Endometrial microvascular endothelial cells (primary cell): ENCODE data around the gene LIPG. TPM values are rescaled to one million over a fixed set of nuclear protein-coding genes. Genes with fewer than 3 reads are reported as not detected.

ENCODE experiments used
- in situ Hi-C: cut with HindIII; loops from 2 replicates; pipeline ENCODE4 v1.10.0; 2017; ENCODE audit warnings: low sequenced_read_pairs, low pct_unique_long_range_greater_than_20kb; ENCODE audit errors: inconsistent ontology term
- total RNA-seq: library from RNA; depleted of rRNA; stranded (reverse); fragments of >200 nt; gene quantifications from one replicate; pipeline ENCODE4 v1.2.3, GENCODE V29; 2015; ENCODE audit errors: inconsistent ontology term

Gene LIPG
- total RNA-seq, 1 donor from 2014 or later: 80.7 TPM

DNA sequence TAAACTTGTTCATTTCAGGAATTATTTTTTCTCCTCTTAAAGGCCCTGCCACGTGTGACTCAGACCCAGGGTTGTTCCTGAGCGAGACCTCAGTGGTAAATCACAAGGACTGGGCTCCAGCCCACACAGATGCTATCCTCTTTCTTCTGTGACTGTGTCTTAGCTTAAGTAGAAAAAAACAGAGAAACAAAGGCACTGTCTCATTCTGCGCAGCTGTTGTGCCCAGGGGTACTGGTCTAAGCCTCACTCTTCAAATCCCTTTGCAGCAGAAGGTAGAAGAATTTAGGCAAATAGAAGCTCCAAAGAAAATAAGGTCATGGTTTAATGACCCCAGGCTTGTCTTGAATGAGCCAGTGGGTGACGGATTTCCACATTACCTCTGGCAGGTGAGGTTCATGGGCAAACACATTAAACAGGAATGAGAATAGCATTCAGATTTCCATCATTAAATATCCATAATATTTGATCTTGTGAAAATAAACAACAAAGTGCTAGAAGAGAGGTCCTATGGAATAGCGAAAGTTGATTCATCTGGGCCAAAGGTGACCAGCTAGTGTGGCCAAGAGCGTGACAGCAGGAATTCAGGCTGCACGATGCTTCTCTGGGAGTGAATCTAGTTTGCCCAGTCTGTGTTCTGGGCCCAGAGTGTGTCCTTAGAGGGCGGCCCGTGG, 63.3 kb downstream of the LIPG start:
- in situ Hi-C loops: no loop called here

GRCh38 chr18:49626842-49627467, 65.1 kb downstream of the LIPG start:
- in situ Hi-C loops: no loop called here

DNA sequence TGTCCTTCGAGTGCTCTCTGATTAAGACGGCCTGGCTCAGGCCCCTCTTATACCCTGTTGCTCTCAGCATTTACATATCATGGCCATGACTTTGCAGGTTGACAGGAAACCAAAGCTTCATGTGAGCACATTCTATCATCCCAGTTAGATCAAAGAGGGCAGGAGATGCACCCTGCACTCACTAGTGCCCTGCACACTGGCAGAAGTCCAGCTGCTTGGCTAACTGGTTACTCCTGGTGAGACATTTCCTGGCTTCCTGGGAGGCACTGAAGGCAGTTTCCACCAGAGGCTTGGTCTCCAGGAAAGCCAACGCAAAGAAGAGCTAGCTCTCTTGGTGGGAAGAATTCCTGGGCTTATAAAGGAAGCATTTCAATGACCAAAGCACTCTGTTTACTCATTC, 66.3 kb downstream of the LIPG start:
- in situ Hi-C loops: no loop called here

DNA sequence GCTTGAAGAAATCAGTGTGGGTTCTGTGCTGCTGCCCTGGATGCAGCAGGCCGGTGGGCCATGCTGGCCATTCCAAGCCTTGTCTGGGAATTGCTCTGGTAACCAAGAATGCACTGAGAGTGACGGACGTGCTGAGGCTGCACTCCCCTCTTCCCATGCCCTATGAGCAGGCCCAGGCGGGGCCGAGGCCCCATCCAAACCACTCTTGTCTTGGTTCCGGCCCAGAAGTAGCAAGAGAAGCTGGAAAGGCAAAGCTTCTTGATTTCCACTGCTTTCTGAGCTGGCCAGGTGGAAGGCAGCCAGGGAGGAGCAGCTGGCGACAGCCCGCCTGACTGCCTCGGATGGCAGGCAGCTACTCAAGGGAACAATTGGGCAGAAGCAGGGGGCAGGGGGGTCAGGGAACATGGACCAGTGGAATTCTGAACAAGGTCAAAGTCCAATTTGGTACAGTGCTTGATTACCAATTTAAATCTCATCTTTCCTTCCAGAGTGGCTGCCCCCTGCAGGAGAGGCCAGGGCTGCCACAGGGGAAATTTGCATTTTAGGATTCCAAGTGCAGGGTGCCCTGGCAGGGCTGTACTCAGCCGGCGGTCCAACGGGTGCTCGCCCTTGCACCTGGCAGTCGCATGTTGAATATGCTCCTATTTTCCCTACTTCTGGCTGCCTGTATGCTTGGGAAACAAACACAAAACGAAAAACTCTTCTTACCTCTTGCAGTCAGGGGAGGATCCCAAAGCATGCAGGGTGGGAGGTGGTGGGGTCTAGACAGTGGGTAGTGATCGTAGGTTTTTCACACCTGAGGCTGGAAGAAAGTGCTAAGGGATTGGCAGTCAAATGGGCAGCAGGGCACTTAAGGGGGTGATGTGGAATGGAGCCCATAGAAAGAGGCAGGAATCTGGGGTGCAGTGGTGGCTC, 67.3 kb downstream of the LIPG start:
- in situ Hi-C loops: no loop called here

GRCh38 chr18:49630246-49630699, 68.4 kb downstream of the LIPG start:
- in situ Hi-C loops: no loop called here

- in situ Hi-C loops: no loop called here
Measured at GRCh38 chr18:49631146-49631866, 69.4 kb downstream of the LIPG start.

- in situ Hi-C loops: no loop called here
Measured at GRCh38 chr18:49632588-49632987, 70.7 kb downstream of the LIPG start.

DNA sequence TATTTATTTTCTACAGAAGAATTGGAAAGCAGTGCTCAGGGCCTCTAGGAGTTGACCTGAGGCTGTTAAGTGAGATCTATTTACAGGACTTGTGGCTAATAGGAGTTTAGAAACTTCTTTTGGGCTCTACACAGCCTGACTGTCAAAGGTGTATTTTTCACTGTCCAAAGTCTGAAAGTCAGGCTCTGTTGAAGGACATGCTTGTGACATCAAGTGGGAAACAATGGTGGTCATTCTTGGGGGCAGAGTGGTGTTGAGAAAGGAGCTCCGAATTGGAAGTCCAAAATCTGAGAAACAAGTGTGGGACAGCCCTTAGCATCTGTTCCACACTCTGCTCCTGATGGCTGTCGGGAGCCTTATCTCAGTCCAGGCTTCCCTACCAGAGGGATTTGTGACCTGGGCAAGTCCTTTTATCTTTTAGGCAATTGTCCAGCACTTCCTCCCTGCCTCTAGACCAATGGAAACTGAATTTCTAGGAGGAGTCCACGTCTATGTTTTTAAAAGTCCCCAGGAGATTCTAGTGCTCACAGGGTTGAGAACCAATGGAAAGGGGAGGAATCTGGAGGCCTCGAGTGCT, 76.4 kb downstream of the LIPG start:
- in situ Hi-C loops: no loop called here

DNA sequence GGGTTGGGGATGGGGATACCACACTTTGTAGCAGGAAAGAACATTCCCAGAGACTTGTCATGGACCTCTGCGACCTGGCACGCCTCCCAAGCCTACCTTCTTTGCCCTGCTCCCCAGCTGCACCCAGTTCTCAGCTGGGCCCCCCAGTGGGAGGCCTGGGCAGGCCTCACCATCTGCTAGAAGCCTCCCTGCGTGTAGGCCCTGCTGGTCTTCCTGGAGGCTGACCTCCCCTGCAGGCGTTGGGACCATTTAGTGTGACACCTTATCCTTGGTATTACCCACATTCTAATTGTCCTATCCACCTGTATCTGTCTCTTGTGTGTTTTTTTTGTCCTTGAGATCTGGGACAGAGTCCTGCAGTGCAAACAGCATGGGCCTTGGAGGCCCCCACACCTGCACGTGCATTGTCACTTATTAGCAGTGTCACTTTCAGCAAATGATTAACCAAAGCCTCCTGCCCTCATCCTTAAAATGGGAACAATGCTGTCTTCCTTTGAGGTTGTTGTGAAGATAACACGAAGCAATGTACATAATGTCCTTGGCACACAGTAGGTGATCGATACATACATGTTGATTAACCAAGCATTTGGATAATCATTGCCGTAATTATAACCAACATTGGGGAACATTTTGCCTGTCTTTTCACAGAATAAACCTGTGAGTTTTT, 77.2 kb downstream of the LIPG start:
- in situ Hi-C loops: no loop called here

DNA sequence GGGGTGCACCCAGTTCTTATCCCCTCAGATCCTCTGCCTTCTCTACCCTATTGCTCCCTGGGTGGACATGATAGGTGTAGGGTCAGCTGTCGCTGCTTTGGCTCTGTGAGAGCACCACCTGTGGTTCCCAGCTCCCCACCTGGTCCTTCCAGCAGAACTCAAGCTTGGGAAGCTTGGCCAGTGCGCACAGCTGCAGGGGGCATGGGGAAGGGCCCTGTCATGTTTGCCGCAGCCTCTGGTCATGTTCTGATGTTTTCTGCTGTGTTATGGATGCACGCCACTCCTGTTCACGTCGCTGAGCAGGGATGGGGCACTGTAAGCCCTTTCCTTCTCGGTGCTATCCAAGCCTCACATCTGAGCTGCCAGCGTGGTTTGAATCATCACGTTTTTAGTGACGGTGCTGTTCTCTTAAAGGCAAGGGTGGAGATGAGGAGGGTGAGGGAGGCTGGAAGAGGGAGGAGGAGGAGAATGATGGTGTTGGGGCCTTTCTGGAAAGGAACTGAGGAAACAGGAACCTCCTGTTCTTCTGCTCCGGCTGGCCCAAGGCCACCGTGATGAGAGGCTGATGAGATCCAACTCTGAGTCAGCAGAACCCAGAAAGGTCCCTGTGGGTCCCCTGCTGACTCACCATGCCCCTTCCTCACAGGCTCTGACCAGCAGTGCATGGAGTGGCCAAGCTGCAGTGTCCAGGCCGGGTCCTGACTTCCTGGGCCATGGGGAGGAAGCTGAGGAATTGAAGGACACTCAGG, 78.0 kb downstream of the LIPG start:
- in situ Hi-C loops: no loop called here

DNA sequence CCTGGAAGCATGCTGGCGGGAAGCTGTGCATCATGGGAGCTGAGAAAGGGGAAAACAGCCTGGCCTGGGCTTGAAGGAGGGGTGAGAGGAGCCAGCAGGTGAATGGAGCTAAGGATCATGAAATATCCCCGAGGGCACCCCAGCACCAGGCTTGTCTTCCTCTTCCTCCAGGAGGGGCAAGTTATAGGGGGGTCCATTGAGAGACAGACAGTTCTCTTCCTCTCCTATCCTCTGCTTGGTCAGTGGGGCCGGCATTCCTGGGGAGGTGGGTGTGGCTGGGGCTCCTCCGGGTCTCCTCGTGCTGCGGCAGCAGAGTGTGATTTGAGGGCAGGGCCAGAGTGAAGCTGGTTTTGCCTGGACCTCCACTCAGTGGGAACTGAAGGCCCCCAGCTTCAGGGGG, 78.9 kb downstream of the LIPG start:
- in situ Hi-C loops: no loop called here

GRCh38 chr18:49645196-49645595, 83.3 kb downstream of the LIPG start:
- in situ Hi-C loops: no loop called here

DNA sequence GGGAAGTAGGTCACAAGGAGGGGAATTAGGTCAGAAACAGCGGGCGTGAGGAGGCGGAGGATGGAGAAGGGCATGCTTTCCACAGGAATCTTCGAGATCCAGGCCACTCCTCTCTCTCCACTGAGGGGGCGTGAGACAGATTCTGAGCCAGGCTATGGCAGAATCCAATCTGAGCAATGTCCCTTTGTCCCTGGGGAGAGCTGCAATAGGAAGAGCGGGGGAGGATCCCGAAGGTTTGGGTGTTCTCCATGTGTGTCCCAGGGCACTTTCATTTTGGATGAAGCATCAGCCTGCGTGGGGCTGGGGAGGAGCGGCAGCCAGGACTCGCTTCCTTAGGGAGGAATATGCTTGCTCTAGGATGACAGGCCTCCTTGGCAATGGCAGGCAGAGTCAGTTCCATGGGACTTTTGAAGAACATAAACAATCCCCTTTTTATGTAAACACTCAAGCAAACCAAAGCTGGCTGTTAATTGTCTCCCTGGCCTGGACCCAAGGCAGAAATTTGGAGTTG, 84.0 kb downstream of the LIPG start:
- in situ Hi-C loops: no loop called here

DNA sequence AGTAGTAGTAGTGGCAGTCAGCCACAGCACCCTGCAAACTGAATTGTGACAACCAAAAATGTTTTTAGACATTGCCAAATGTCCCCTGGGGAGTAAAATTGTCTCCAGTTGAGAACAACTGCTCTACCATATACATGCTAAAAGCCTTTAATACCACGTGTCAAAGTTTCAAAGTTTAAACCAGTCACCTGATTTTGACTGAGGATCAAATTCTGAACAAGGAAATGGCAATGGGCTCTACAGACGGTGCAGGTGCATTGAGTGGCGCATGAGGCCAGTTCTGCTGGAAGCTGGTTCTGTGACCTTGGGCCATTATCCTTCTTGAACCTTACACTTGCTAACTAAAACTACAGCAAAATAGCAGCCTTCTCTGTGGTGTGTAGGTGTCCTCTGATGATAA, 85.0 kb downstream of the LIPG start:
- in situ Hi-C loops: no loop called here

DNA sequence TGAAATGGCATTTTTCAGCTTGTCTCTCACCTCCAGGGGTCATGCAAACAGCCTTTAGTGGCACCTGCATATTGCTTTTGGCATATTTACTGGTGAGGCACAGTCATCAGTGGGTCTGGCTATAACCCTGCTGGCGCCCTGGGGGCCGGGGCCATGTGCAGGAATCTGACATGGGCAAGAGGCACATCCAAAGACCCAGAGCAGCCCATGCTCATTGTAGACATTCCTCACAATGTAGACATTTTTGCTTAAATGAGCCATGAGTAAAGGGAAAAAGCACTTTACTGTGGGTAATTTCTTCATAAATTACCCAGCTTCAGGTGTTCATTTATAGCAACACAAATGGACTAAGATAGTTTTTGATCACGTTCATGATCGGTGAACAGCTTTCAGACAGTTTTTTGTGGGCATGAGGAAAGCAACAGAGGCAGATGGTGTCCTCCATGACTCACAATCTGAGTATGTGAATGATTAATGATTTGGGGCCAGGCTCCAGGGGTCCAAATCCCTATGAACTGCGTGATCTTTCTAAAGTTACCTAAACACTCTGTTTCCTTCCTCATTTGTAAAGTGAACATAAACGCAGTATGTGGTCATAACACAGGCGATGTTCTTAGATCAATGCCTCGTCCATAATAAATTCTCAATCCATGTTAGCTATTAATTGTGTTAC, 85.8 kb downstream of the LIPG start:
- in situ Hi-C loops: no loop called here

DNA sequence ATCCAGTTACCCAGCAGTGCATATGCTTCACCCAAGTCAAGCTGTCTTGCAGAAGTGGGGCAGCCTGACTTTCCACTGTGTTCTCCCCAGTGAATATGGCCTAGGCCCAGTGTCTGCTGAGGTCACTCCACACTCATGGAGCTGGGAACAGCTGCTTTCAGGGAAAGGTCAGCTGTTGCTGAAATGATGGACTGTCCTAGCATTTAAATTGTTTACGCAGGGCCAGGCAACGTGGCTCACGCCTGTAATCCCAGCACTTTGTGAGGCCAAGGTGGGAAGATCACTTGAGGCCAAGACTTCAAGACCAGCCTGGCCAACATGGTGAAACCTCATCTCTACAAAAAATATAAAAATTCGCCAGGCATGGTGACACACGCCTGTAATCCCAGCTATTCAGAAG, 86.5 kb downstream of the LIPG start:
- in situ Hi-C loops: no loop called here
